ENCODE measurements around the gene RAI1.

Gene RAI1

DNA sequence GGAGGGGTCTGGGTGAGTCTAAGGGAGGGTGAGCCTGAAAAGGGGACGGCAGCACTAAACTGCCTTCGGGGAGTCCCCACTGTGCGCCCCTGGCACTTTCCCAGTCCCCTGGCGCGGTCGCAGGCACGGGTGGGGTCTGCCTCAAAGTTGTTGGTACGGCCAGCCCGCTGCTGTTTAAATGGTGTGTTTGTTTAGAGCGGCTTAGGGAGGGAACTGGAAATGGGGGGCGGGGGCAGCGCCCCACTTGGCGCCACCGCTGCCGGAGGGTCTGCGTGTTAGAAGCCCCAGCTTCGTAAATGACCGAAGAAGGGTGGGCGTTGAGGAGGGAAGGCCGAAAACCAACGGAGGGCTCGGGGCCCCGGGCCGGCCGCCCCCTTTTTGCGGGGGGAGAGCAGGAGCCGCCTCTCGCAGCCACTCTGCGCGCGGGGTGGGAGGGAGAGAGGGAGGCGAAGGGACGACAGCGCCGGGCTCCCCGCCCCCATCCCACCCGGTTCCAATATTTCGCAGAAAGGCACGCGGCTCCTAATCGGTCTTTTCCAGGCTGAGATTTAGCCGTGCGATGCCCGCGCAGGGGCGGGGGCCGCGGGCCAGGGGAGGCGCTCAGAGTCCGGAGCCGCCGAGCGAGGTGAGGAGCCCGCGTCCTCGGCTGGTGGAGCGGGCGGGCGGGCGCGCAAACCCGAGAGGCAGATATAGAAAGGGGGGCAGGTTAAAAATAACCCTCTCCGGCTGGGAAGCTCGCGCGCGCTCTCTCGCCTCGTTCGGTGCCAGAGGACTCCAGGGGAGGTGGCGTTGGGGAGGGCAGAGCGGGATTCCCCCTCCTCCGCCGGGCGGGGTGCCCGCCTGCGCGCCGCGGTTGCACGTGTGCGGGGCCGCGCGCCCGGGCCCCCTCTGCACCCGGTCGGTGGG lies 100.6 kb downstream of the RAI1 start:
- DNase-seq (ENCODE audit: low read depth in 4 of 4, low spot score in 1 of 4): no peak

DNA sequence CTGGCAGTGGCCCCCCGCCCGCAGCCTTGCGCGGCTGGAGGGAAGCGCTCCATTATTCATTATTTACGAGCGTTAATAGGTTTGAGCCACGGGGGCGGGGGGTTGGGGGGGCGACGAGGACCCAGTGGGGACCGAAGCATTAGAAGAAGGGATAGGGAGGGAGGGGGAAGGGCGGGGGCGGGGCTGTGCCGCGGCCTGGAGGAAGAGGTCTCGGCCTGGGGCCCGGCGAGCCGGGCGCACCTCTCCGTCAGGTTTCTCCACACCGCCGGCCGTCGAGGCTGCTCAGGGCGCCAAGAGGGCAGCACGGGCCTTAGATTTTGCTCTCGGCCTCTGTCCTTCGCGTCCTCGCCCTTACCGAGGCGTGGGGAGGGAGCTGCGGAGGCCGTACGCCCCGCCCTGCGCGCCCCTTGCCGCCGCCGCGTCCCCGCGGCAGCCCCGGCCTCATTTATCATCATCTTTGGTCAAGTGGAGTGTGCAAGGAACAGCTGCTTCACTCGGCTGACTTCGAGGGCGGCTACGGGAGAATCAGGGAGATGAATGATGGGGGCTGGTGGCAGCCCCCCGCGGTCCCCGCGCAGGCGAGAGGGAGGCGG lies 101.4 kb downstream of the RAI1 start:
- no peak for DNase-seq (ENCODE audit: low read depth in 4 of 4, low spot score in 1 of 4)

DNA sequence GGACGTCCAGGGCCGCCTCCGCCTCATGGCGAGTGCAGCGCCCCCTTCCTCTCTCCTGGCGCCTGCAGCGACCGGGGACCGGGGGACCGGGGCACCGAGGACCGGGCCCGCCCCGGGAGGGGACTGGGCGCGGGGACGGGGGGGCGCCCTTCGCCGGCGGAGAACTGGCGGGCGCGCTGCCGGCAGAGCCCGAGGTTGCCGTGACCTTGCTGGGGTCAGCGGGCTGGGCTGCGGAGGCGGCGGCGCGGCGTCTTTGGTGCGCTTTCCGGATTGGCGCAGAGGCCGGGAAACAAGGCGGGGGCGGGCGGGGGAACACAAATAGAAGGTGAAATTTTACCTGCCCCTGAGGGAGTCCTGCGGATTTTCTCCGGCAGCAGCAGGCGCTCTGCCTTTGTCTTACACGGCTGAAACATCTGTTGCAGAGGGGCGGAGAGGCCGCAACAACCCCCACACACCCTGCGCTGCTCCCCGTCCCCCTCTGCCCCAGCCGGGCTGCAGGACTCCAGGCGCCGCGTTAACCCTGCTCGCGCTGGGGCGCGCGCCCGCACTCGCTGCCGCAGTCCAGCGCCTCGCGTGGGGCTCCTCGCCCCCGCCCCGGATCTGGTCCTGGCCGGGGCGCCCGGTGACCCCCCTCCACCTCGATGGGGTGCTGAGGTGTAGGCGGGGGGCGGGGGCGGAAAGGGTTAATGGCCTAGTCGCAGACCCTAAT lies 102.0 kb downstream of the RAI1 start:
- peak in 2 of 4 experiments; percentile 24 to 52 for DNase-seq (ENCODE audit: low read depth in 4 of 4, low spot score in 1 of 4)

DNA sequence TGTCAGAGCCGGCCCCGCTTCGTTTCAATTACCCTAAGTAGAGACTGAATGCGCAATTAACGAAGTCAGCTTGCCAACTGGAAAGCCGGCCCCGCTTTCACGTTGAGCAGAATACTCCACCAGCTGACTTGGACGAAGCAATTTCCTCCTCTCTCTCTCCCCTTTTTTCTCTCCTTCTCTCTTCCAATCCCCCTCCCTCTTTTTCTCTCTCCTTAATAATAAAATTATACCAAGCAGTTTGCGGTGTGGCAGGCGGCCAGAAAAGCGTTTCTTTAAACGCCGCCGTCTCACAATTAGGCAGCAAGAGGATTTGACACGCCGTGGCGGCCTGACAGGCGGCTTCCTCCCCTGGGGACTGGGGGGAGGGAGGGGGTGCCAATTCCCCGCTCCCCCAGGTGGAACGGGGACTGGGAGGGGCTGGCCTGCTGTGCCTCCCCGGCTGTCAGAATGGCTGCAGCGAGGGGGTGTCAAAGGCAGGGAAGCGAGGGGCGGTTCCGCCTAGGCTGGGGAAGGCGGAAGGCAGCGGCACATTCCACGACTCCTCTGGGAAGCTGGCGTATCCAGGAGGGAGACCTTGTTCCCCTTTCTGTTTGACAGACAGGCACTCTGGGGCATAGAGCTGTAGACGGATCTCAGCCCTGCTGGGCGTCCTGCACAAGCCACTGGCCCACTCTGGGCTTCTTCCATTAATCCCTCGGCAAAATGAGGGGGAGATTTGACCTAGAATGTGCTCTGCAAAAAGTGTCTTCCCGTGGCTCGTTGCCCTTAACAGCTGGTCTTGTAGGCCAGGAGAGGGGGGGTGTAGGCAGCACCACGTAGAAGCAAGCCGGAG lies 102.8 kb downstream of the RAI1 start:
- no peak for DNase-seq (ENCODE audit: low read depth in 4 of 4, low spot score in 1 of 4)

DNA sequence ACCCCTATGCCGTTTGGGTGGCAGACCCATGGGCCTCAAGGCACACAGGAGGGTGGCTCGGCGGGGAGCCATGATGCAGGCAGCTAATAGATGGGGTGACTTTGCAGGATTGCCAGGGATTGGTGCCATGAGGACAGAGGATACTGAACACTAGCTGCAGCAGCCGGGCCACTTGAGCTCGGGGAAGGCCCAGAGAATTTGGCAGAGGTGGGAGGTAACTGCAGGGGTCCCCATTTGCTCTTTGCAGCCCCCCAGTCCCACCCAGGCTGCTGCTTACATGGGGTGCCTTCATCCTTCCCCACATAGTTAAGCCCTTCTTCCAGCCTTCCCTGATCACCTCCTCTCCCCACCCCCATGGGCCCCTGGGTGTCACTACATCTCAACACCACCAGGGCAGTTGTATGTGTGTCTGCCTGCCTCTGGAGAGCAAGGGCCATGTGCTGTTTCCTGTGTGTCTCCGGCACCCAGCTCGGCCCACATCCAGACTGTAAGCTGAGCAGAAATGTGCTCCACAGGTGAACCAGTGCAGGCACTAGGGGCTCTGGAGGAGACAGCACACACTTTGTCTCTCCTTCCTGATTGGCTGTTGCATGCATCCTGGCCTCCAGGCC lies 103.5 kb downstream of the RAI1 start:
- no peak for DNase-seq (ENCODE audit: low read depth in 4 of 4, low spot score in 1 of 4)

DNA sequence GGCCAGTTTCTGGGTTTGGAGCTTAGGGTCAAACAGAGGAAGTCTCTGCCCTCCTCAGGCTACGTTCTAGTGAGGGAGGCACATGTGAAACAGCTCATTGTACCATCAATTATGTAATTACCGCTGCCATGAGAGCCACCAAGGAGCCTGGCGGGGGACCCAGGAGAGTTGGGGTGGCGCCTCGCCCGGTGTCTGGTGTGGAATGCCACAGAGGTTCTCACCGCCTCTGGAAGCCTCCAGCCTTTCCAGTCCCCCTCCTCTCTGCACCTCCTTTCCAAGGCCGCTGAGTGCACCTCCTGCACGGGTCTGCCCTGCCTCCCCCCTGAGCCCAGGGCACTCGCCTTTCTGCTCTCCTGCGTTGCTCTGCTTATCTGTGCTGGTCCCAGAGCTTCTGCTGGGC lies 104.1 kb downstream of the RAI1 start:
- DNase-seq (ENCODE audit: low read depth in 4 of 4, low spot score in 1 of 4): no peak

DNA sequence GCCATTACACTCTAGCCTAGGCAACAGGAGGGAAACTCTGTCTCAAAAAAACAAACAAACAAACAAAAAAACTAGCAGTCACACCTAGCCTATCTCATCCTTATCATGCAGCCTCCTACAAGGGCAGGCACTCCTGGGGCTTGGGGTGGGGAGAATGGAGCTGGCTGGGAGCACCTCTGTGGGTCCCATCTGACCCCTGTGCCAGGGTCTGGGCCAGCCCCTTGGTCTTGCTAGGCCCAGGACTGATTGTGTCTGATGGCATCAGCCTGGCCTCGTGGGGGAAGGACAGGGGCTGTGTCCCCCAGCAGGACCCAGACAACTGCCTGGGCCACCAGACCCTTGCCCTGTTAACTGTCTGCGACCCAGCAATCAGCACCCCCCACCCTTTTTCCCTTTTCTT lies 105.7 kb downstream of the RAI1 start:
- DNase-seq (ENCODE audit: low read depth in 4 of 4, low spot score in 1 of 4): no peak

DNA sequence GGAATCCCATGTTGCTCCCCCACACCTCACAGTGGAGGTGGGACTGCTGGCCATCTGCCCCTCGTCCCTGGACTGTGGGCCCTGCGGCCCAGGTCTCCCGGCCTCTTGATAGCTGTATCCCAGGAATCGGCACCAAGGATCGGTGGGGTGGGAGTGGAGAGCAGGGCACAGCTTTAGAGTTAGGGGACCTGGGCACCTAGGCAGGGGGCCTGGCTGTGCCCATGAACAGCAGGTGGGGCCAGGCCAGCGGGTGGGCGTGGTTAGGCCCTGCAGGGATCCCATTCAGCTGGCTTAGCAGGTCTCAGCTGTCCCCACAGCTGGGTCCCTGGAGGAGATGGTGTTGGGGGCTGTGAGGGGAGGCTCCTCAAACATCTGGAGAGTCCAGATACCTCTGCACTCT lies 106.3 kb downstream of the RAI1 start:
- no peak for DNase-seq (ENCODE audit: low read depth in 4 of 4, low spot score in 1 of 4)

DNA sequence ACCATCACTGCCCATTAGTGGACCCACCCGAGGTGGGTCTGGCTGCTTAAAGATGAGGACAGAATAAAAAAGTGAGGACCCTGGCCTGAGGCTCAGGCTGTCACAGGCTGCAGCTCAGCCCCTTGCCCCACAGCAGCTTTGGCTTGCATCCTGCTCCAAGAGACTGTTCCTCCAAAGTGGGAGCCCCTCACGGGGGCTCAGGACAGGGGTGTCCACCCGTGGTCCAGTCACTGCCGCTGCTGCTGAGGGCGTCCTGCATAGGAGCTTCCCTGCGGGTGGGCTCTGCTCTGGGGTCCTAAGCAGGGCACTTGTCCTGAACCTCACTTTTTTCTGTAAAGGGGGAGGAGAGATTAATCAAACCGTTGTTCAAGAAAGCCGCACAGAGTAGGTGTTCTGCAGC lies 107.7 kb downstream of the RAI1 start:
- no peak for DNase-seq (ENCODE audit: low read depth in 4 of 4, low spot score in 1 of 4)

DNA sequence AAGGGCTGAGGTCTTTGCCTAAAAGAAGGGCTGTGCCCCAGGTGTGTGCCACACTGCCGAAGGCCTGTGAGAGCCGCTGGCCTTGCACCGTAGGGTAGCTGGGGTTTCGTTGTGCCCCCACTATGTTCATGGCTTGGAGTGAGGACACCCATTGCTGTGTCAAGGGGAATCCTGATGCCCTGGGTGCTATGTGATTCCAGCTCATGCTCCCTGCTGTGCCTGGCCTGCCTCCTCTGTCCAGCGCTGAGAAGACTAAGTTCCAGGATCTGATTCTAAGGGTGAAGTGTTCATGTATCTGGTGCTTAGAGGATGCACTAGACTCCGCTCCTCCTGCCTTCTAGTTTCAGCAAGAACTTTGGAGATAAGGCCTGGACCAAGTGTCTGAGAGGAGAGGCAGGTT lies 108.2 kb downstream of the RAI1 start:
- no peak for DNase-seq (ENCODE audit: low read depth in 4 of 4, low spot score in 1 of 4)

DNA sequence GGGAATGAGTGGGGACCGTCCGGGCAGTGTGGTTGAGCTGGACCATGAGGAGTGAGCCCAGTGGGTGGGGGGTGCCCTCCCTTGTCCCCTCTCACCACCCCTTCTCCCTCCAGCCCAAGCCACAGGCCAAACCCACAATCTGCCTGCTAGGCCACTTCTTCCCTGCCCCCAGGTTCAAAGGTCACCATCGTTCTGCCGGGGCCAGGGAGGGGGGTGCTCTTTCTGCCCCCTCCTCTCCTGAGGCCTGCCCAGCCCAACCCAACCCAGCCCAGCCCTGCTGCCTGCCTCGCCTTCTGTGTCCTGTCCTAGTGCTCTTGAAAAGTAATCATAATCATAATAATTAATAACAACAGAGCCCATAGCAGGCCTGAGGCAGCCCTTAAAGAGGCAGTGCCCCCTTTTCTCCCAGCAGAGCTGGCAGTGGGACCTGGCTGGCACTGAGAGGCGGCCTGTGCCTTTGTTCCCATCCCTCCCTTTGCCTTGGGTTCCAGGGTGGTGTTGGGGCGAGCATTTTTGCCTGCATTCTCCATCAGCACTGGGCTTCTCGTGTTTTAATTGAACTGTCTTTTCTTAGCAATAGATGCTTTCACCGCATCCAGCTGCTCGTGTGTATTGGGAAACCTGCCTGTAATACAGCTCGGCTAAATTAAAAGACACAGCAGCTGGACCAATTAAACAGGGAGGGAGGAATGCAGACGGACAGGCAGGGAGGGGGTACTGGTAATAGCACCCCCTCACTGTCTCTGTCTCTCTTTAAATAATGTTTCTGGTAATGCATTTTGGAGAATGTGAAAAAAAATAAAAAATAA lies 108.8 kb downstream of the RAI1 start:
- no peak for DNase-seq (ENCODE audit: low read depth in 4 of 4, low spot score in 1 of 4)

DNA sequence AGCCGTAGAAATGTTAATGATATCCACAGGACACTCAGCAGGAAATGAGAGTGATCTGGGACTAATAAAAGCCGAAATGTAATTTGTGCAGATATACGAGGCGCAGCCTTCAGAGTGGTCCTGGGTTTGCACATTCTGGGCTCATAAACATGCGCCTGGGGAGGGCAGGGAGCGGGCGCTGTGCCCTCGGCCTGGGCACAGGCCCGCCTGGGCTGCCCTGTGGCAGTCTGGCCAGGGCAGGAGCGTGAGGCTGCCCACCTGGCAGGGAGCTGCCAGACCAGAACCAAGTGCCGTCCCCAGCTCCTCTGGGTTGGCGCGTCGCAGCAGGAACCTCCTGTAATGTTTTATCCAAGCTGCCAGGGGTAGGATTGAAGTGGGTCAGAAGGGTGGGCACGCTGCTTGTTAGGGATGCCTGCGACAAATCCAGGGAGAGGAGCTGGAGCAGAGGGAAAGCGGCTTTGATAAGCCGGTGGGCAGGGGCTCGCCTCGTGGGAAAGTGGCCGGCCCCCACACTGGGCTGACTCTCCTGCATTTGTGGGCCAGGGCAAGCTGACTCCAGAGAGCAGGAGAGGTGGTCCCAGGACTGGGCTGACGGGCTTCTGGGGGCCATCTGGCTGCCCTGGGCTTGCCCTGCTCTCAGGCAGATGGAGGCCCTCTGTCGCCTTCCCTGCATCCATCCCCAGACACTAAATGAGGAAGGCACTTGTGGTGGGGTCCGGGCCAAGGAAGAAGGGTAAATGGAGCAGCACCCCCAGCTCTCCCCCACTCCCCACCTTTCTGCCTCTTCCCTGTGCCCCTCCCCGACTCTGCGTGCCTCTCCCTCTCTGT lies 109.6 kb downstream of the RAI1 start:
- no peak for DNase-seq (ENCODE audit: low read depth in 4 of 4, low spot score in 1 of 4)

DNA sequence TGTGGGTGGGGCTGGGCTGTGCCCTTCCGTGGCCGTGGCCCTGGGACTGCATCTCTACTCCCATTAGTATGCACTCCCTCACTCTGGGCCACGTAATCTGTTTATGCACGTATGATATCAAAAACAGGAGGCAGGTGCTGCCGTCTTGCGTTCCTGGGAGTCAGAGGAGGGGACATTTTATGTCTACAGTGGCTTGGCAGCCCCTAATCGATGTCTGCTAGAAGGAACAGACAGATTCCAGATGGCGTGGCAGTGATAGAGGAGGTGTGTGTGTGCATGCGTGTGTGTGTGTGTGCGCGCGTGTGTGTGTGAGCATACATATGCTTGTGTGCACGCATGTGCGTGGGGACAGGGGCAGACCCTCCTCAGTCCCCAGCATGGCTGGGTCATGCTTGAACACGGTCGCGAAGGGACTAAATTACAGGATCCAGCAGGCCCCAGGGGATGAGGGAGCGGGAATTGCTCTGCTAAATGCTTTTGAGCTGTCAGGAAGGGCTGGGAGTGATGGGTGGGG lies 110.8 kb downstream of the RAI1 start:
- no peak for DNase-seq (ENCODE audit: low read depth in 4 of 4, low spot score in 1 of 4)

DNA sequence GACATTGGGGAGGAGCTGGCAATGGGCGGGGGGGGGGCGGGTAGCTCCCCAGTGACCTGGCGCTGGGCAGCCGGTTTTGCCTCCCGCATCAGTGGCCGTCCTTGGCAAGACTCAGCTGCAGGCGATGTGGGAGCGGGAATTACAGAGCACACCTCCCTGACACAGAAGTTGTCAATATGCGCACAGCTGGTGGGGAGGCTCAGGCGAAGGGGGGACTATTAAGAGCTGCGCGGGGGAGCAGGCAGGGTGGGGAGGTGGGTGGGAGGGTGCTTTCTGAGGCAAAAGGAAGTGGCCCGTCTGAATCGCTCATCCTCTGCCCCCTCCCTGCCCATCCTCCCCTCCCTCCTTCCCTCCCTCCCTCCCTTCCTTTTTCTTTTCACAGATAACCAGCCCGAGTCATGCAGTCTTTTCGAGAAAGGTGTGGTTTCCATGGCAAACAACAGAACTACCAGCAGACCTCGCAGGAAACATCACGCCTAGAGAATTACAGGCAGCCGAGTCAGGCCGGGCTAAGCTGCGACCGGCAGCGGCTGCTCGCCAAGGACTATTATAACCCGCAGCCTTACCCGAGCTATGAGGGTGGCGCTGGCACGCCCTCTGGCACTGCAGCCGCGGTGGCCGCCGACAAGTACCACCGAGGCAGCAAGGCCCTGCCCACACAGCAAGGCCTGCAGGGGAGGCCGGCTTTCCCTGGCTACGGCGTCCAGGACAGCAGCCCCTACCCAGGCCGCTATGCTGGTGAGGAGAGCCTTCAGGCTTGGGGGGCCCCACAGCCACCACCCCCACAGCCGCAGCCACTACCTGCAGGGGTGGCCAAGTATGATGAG lies 111.5 kb downstream of the RAI1 start:
- DNase-seq (ENCODE audit: low read depth in 4 of 4, low spot score in 1 of 4): peak in 1 of 4 experiments; percentile 20

DNA sequence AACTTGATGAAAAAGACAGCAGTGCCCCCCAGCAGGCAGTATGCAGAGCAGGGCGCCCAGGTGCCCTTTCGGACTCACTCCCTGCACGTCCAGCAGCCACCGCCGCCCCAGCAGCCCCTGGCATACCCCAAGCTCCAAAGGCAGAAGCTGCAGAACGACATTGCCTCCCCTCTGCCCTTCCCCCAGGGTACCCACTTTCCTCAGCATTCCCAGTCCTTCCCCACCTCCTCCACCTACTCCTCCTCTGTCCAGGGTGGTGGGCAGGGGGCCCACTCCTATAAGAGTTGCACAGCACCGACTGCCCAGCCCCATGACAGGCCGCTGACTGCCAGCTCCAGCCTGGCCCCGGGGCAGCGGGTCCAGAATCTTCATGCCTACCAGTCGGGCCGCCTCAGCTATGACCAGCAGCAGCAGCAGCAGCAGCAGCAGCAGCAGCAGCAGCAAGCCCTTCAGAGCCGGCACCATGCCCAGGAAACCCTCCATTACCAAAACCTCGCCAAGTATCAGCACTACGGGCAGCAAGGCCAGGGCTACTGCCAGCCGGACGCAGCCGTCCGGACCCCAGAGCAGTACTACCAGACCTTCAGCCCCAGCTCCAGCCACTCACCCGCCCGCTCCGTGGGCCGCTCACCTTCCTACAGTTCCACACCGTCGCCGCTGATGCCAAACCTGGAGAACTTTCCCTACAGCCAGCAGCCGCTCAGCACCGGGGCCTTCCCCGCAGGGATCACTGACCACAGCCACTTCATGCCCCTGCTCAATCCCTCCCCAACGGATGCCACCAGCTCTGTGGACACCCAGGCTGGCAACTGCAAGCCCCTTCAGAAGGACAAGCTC lies 112.3 kb downstream of the RAI1 start:
- DNase-seq (ENCODE audit: low read depth in 4 of 4, low spot score in 1 of 4): no peak

DNA sequence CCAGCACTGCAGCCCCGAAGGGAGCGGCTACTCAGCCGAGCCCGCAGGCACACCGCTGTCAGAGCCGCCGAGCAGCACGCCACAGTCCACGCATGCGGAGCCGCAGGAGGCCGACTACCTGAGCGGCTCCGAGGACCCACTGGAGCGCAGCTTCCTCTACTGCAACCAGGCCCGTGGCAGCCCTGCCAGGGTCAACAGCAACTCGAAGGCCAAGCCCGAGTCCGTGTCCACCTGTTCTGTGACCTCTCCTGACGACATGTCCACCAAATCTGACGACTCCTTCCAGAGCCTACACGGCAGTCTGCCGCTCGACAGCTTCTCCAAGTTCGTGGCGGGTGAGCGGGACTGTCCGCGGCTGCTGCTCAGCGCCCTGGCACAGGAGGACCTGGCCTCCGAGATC lies 113.1 kb downstream of the RAI1 start:
- no peak for DNase-seq (ENCODE audit: low read depth in 4 of 4, low spot score in 1 of 4)

DNA sequence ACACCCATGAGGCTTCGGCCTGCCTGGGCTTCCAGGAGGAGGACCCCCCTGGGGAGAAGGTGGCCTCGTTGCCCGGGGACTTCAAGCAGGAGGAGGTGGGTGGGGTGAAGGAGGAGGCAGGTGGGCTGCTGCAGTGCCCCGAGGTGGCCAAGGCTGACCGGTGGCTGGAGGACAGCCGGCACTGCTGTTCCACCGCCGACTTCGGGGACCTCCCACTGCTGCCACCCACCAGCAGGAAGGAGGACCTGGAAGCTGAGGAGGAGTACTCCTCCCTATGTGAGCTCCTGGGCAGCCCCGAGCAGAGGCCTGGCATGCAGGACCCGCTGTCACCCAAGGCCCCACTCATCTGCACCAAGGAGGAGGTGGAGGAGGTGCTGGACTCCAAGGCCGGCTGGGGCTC lies 114.0 kb downstream of the RAI1 start:
- DNase-seq (ENCODE audit: low read depth in 4 of 4, low spot score in 1 of 4): no peak
